ENCODE measurements around the gene PITPNC1. TPM values are rescaled to one million over a fixed set of nuclear protein-coding genes. Genes with fewer than 3 reads are reported as not detected.
"Not testable (repeated sequence)": the region's sequence is repeated elsewhere in the genome, so short reads cannot be mapped to it uniquely, and the experiment has no call there.

The PITPNC1 gene
- 21.5 and 21.9 TPM in 2 replicates for total RNA-seq
- long read RNA-seq, partial matches to known transcripts, result 1 of 3 reads
- long read RNA-seq, other reads (novel, unspliced or antisense), result 2 of 3 reads

GRCh38 chr17:67376737-67377487, at the start of gene PITPNC1:
PITPNC1 (plus strand) TSS chr17:67377281.
- peak; percentile 81 for DNase-seq (ENCODE audit: low read depth, low spot score)
- Mint-ChIP-seq H3K4me1 (peaks cover 24% of the 10 kb centered on the region), H3K36me3 (ENCODE audit: low read depth) (peaks cover 7% of the 10 kb centered on the region), H3K9me3 (no peaks in the 10 kb centered on the region), H3K27me3 (ENCODE audit: low read depth) (no peaks in the 10 kb centered on the region), H3K4me3 (peak within 1 kb of the TSS; percentile 92), H3K27ac (ENCODE audit: unreplicated experiment) (peak within 1 kb of the TSS; percentile 95)
- TF ChIP-seq CTCF (conservative IDR thresholded peaks at IDR 0.05), result no peak

- Mint-ChIP-seq H3K4me3 (no peak overlapping the region), H3K36me3 (ENCODE audit: low read depth) (no peaks in the 10 kb centered on the region), H3K4me1 (peaks cover 4% of the 10 kb centered on the region), H3K9me3 (peaks cover 6% of the 10 kb centered on the region), H3K27ac (ENCODE audit: unreplicated experiment) (no peak overlapping the region), H3K27me3 (ENCODE audit: low read depth) (no peaks in the 10 kb centered on the region)
- no peak for DNase-seq (ENCODE audit: low read depth, low spot score)
- TF ChIP-seq CTCF (conservative IDR thresholded peaks at IDR 0.05), result no peak
Observed at GRCh38 chr17:67328026-67328425, 49.1 kb upstream of the PITPNC1 start.

- H3K36me3 Mint-ChIP-seq (ENCODE audit: low read depth); H3K27ac Mint-ChIP-seq (ENCODE audit: unreplicated experiment); H3K27me3 Mint-ChIP-seq (ENCODE audit: low read depth); H3K9me3 Mint-ChIP-seq; H3K4me3 Mint-ChIP-seq; H3K4me1 Mint-ChIP-seq; DNase-seq (ENCODE audit: low read depth, low spot score): not testable (repeated sequence)
Observed at GRCh38 chr17:67331381-67332161, 45.5 kb upstream of the PITPNC1 start.

GRCh38 chr17:67332162-67332508, 44.9 kb upstream of the PITPNC1 start:
- not testable (repeated sequence) for H3K4me1 Mint-ChIP-seq; H3K36me3 Mint-ChIP-seq (ENCODE audit: low read depth); H3K27me3 Mint-ChIP-seq (ENCODE audit: low read depth); DNase-seq (ENCODE audit: low read depth, low spot score); H3K27ac Mint-ChIP-seq (ENCODE audit: unreplicated experiment); H3K9me3 Mint-ChIP-seq; H3K4me3 Mint-ChIP-seq

- H3K4me1 Mint-ChIP-seq, result peaks cover 4% of the 10 kb centered on the region
- no peak overlapping the region for H3K4me3 Mint-ChIP-seq
- H3K27ac Mint-ChIP-seq (ENCODE audit: unreplicated experiment), result no peak overlapping the region
- H3K27me3 Mint-ChIP-seq (ENCODE audit: low read depth), result no peaks in the 10 kb centered on the region
- no peaks in the 10 kb centered on the region for H3K9me3 Mint-ChIP-seq
- TF ChIP-seq CTCF (conservative IDR thresholded peaks at IDR 0.05), result no peak
- peaks cover 11% of the 10 kb centered on the region for H3K36me3 Mint-ChIP-seq (ENCODE audit: low read depth)
- no peak for DNase-seq (ENCODE audit: low read depth, low spot score)
Observed at GRCh38 chr17:67335245-67335835, 41.7 kb upstream of the PITPNC1 start.

GRCh38 chr17:67336859-67337258, 40.2 kb upstream of the PITPNC1 start:
- Mint-ChIP-seq H3K4me3 (no peak overlapping the region), H3K27ac (ENCODE audit: unreplicated experiment) (no peak overlapping the region), H3K9me3 (no peaks in the 10 kb centered on the region), H3K4me1 (no peaks in the 10 kb centered on the region), H3K36me3 (ENCODE audit: low read depth) (peaks cover 21% of the 10 kb centered on the region), H3K27me3 (ENCODE audit: low read depth) (no peaks in the 10 kb centered on the region)
- no peak for TF ChIP-seq CTCF (conservative IDR thresholded peaks at IDR 0.05)
- no peak for DNase-seq (ENCODE audit: low read depth, low spot score)

GRCh38 chr17:67338353-67338752, 38.7 kb upstream of the PITPNC1 start:
- H3K4me3 Mint-ChIP-seq; H3K9me3 Mint-ChIP-seq; H3K27ac Mint-ChIP-seq (ENCODE audit: unreplicated experiment); H3K27me3 Mint-ChIP-seq (ENCODE audit: low read depth); DNase-seq (ENCODE audit: low read depth, low spot score); H3K4me1 Mint-ChIP-seq: not testable (repeated sequence)
- H3K36me3 Mint-ChIP-seq (ENCODE audit: low read depth), result peaks cover 23% of the 10 kb centered on the region

All from neural crest cell (in vitro differentiated cells).